GM20431 (cell line): ENCODE data around the gene RNF223.

ENCODE experiments used
- in situ Hi-C: fragments of 300-500 bp; cut with MseI, MboI; formaldehyde crosslinking; loops from one replicate; pipeline ENCODE4 v1.15.0; 2020; ENCODE audit warnings: low sequenced_read_pairs; ENCODE audit not compliant: unreplicated experiment

The RNF223 gene

GRCh38 chr1:1073743-1074587, at the start of gene RNF223:
Gene RNF223, minus strand, starts transcription at chr1:1074306. Its CDS starts 1,740 bp downstream, at chr1:1072566.
- in situ Hi-C loops, result no loop called here

GRCh38 chr1:1122981-1123480, 48.9 kb upstream of the RNF223 start:
- in situ Hi-C loops, result no loop called here

- in situ Hi-C loops, result no loop called here
Measured at GRCh38 chr1:1122078-1122811, 48.1 kb upstream of the RNF223 start.

- in situ Hi-C loops, result no loop called here
Measured at GRCh38 chr1:1121611-1122077, 47.5 kb upstream of the RNF223 start.

- in situ Hi-C loops, result no loop called here
Measured at GRCh38 chr1:1120866-1121591, 46.9 kb upstream of the RNF223 start.

- in situ Hi-C loops, result no loop called here
Measured at GRCh38 chr1:1120096-1120495, 46.0 kb upstream of the RNF223 start.

GRCh38 chr1:1119272-1119890, 45.3 kb upstream of the RNF223 start:
- in situ Hi-C loops, result no loop called here

- in situ Hi-C loops, result no loop called here
Measured at GRCh38 chr1:1118876-1119220, 44.7 kb upstream of the RNF223 start.

- in situ Hi-C loops, result no loop called here
Measured at GRCh38 chr1:1118011-1118875, 44.1 kb upstream of the RNF223 start.

GRCh38 chr1:1117469-1117831, 43.3 kb upstream of the RNF223 start:
- in situ Hi-C loops, result no loop called here

GRCh38 chr1:1116701-1117468, 42.8 kb upstream of the RNF223 start:
- in situ Hi-C loops, result no loop called here

- in situ Hi-C loops, result no loop called here
Measured at GRCh38 chr1:1115786-1116700, 41.9 kb upstream of the RNF223 start, which contains the start of gene C1orf159. Gene C1orf159, minus strand, starts transcription at chr1:1116089. Its CDS starts 24,546 bp downstream, at chr1:1091543.

GRCh38 chr1:1115136-1115785, 41.2 kb upstream of the RNF223 start:
- in situ Hi-C loops, result no loop called here

GRCh38 chr1:1114431-1114830, 40.3 kb upstream of the RNF223 start:
- in situ Hi-C loops, result no loop called here

- in situ Hi-C loops, result no loop called here
Measured at GRCh38 chr1:1112237-1112985, 38.3 kb upstream of the RNF223 start.

GRCh38 chr1:1111516-1112236, 37.6 kb upstream of the RNF223 start:
- in situ Hi-C loops, result no loop called here
